ENCODE results near the gene SARDH.
"Not testable (repeated sequence)": the region's sequence is repeated elsewhere in the genome, so short reads cannot be mapped to it uniquely, and the experiment has no call there.

Gene SARDH

GRCh38 chr9:133768371-133768858, 30.3 kb upstream of the SARDH start:
- H3K4me3 ChIP-seq (ENCODE audit: low read depth, low read length), result no peak overlapping the region
- no peak for DNase-seq (ENCODE audit: low read depth)
- no peak for TF ChIP-seq MYC (IDR thresholded peaks at IDR 0.05; ENCODE audit: low read depth, low read length)
- no peak for TF ChIP-seq POLR2A (IDR thresholded peaks at IDR 0.05; ENCODE audit: extremely low read depth, insufficient read length)
- no peak for TF ChIP-seq MAX (IDR thresholded peaks at IDR 0.05; ENCODE audit: low read depth, low read length)
- no peak for TF ChIP-seq CTCF (IDR thresholded peaks at IDR 0.05; ENCODE audit: low read depth, low read length)

- H3K4me3 ChIP-seq (ENCODE audit: low read depth, low read length), result no peak overlapping the region
- TF ChIP-seq CTCF (IDR thresholded peaks at IDR 0.05; ENCODE audit: low read depth, low read length) (no peak), MAX (IDR thresholded peaks at IDR 0.05; ENCODE audit: low read depth, low read length) (no peak), MYC (IDR thresholded peaks at IDR 0.05; ENCODE audit: low read depth, low read length) (no peak), POLR2A (IDR thresholded peaks at IDR 0.05; ENCODE audit: extremely low read depth, insufficient read length) (no peak)
- no peak for DNase-seq (ENCODE audit: low read depth)
Observed at GRCh38 chr9:133767625-133768024, 29.5 kb upstream of the SARDH start.

- H3K4me3 ChIP-seq (ENCODE audit: low read depth, low read length), result no peak overlapping the region
- TF ChIP-seq MAX (IDR thresholded peaks at IDR 0.05; ENCODE audit: low read depth, low read length), result no peak
- no peak for DNase-seq (ENCODE audit: low read depth)
Observed at GRCh38 chr9:133767008-133767407, 28.9 kb upstream of the SARDH start.

GRCh38 chr9:133766234-133766633, 28.1 kb upstream of the SARDH start:
- H3K4me3 ChIP-seq (ENCODE audit: low read depth, low read length); DNase-seq (ENCODE audit: low read depth): not testable (repeated sequence)

GRCh38 chr9:133763272-133764183, 25.4 kb upstream of the SARDH start:
- no peak for DNase-seq (ENCODE audit: low read depth)
- TF ChIP-seq POLR2A (IDR thresholded peaks at IDR 0.05; ENCODE audit: extremely low read depth, insufficient read length) (no peak), MAX (IDR thresholded peaks at IDR 0.05; ENCODE audit: low read depth, low read length) (no peak), CTCF (IDR thresholded peaks at IDR 0.05; ENCODE audit: low read depth, low read length) (no peak), MYC (IDR thresholded peaks at IDR 0.05; ENCODE audit: low read depth, low read length) (no peak)

GRCh38 chr9:133762488-133763271, 24.5 kb upstream of the SARDH start:
- no peak overlapping the region for H3K4me3 ChIP-seq (ENCODE audit: low read depth, low read length)
- TF ChIP-seq MYC (IDR thresholded peaks at IDR 0.05; ENCODE audit: low read depth, low read length) (no peak), POLR2A (IDR thresholded peaks at IDR 0.05; ENCODE audit: extremely low read depth, insufficient read length) (no peak), CTCF (IDR thresholded peaks at IDR 0.05; ENCODE audit: low read depth, low read length) (no peak), MAX (IDR thresholded peaks at IDR 0.05; ENCODE audit: low read depth, low read length) (no peak)
- no peak for DNase-seq (ENCODE audit: low read depth)

More at GRCh38 chr9:133763272-133764183, 25.4 kb upstream of the SARDH start:
- no peak overlapping the region for H3K4me3 ChIP-seq (ENCODE audit: low read depth, low read length)

Measured in NB4 (cell line).